Astrocyte (in vitro differentiated cells and primary cell): ENCODE results near the gene ANKRD34A. TPM values are rescaled to one million over a fixed set of nuclear protein-coding genes. Genes with fewer than 3 reads are reported as not detected.

ENCODE experiments used
- DNase-seq: peaks from one replicate; pipeline ENCODE4 v3.0.0-alpha.2; 2010; ENCODE audit warnings: low read depth
- FAIRE-seq: peaks from 2 replicates; lab custom pipeline; 2011; peaks lifted over from hg19 to GRCh38; lab: Jason Lieb, UNC
- H2AFZ ChIP-seq: 2 replicates; pipeline ENCODE4 v1.6.0; 2012; ENCODE audit warnings: low read depth, low read length, inconsistent platforms
- H3K27ac ChIP-seq: 2 replicates; pipeline ENCODE4 v1.5.1; 2011; ENCODE audit warnings: low read depth, low read length, inconsistent platforms
- H3K27me3 ChIP-seq: 2 replicates; pipeline ENCODE4 v1.6.0; 2011; ENCODE audit warnings: low read length, inconsistent platforms; ENCODE audit not compliant: insufficient read depth
- H3K36me3 ChIP-seq: 2 replicates; pipeline ENCODE4 v1.5.1; 2011; ENCODE audit warnings: low read length, inconsistent platforms; ENCODE audit not compliant: insufficient read depth
- H3K4me1 ChIP-seq: 2 replicates; pipeline ENCODE4 v1.5.1; 2011; ENCODE audit warnings: low read length, inconsistent platforms; ENCODE audit not compliant: insufficient read depth
- H3K4me2 ChIP-seq: 2 replicates; pipeline ENCODE4 v1.6.0; 2012; ENCODE audit warnings: low read length, inconsistent platforms
- H3K4me3 ChIP-seq: 2 replicates; pipeline ENCODE4 v1.5.1; 2011; ENCODE audit warnings: low read depth, mild to moderate bottlenecking, low read length, inconsistent platforms; ENCODE audit not compliant: insufficient read depth
- H3K79me2 ChIP-seq: 2 replicates; pipeline ENCODE4 v1.6.0; 2012; ENCODE audit warnings: mild to moderate bottlenecking, low read length, inconsistent platforms; ENCODE audit not compliant: insufficient read depth
- H3K9ac ChIP-seq: 2 replicates; pipeline ENCODE4 v1.6.0; 2012; ENCODE audit warnings: mild to moderate bottlenecking, low read length, inconsistent platforms
- H3K9me3 ChIP-seq: 2 replicates; pipeline ENCODE4 v1.5.1; 2012; ENCODE audit warnings: low read depth, mild to moderate bottlenecking, low read length, inconsistent platforms; ENCODE audit not compliant: insufficient read depth
- H4K20me1 ChIP-seq: 2 replicates; pipeline ENCODE4 v1.6.0; 2012; ENCODE audit warnings: low read length, inconsistent platforms; ENCODE audit not compliant: insufficient read depth
- H3K27ac Mint-ChIP-seq: one replicate; pipeline ENCODE4 v1.8.0; 2021; ENCODE audit warnings: mild to moderate bottlenecking, mixed read lengths; ENCODE audit not compliant: unreplicated experiment
- H3K27me3 Mint-ChIP-seq: one replicate; pipeline ENCODE4 v1.8.0; 2021; ENCODE audit warnings: low read depth, mixed read lengths; ENCODE audit not compliant: unreplicated experiment
- H3K36me3 Mint-ChIP-seq: one replicate; pipeline ENCODE4 v1.8.0; 2021; ENCODE audit warnings: low read depth, mixed read lengths; ENCODE audit not compliant: unreplicated experiment
- H3K4me1 Mint-ChIP-seq: one replicate; pipeline ENCODE4 v1.8.0; 2021; ENCODE audit warnings: low read depth, mixed read lengths; ENCODE audit not compliant: unreplicated experiment
- H3K4me3 Mint-ChIP-seq: one replicate; pipeline ENCODE4 v1.8.0; 2021; ENCODE audit warnings: mild to moderate bottlenecking, moderate library complexity, mixed read lengths; ENCODE audit not compliant: unreplicated experiment
- H3K9me3 Mint-ChIP-seq: one replicate; pipeline ENCODE4 v1.8.0; 2021; ENCODE audit warnings: mild to moderate bottlenecking, mixed read lengths; ENCODE audit not compliant: unreplicated experiment
- CTCF ChIP-seq: IDR thresholded peaks from 2 replicates; pipeline ENCODE4 v1.5.1; 2011; ENCODE audit warnings: low read depth, mild to moderate bottlenecking, inconsistent platforms, low read length, moderate library complexity; ENCODE audit not compliant: insufficient read depth
- EZH2 ChIP-seq: IDR thresholded peaks from 2 replicates; pipeline ENCODE4 v1.6.1; 2012; ENCODE audit warnings: mild to moderate bottlenecking, low read length, inconsistent platforms; ENCODE audit not compliant: insufficient read depth
- total RNA-seq: library from RNA; stranded (reverse); gene quantifications from 2 replicates; pipeline ENCODE4 v1.2.1, GENCODE V29; 2021

The ANKRD34A gene
- total RNA-seq, 1 donor from 2014 or later: 5.8 TPM

GRCh38 chr1:145991735-145992412 is 27.5 kb upstream of the ANKRD34A start:
- peaks cover 8% of the 10 kb centered on the region for H3K4me1 Mint-ChIP-seq
- peak overlapping the region; percentile 100 for H3K4me3 Mint-ChIP-seq

GRCh38 chr1:145990249-145990855 is 26.0 kb upstream of the ANKRD34A start:
- TF ChIP-seq CTCF: no peak
- no peak for TF ChIP-seq EZH2
- peaks cover 26% of the 10 kb centered on the region for H4K20me1 ChIP-seq
- no peaks in the 10 kb centered on the region for H3K27me3 Mint-ChIP-seq
- no peak overlapping the region for H3K27ac ChIP-seq
- DNase-seq (no peak), FAIRE-seq (no peak)
- peaks cover 17% of the 10 kb centered on the region for H3K4me1 Mint-ChIP-seq
- H3K79me2 ChIP-seq: peaks cover 18% of the 10 kb centered on the region
- peak overlapping the region; percentile 100 for H3K4me3 Mint-ChIP-seq
- peaks cover 30% of the 10 kb centered on the region for H3K36me3 Mint-ChIP-seq
- H2AFZ ChIP-seq: no peak overlapping the region
- peaks cover 23% of the 10 kb centered on the region for H3K36me3 ChIP-seq
- no peak overlapping the region for H3K27ac Mint-ChIP-seq
- H3K9me3 ChIP-seq: no peaks in the 10 kb centered on the region
- no peaks in the 10 kb centered on the region for H3K27me3 ChIP-seq
- H3K4me3 ChIP-seq: no peak overlapping the region
- no peak overlapping the region for H3K9ac ChIP-seq
- H3K4me2 ChIP-seq: no peak overlapping the region
- no peaks in the 10 kb centered on the region for H3K9me3 Mint-ChIP-seq
- H3K4me1 ChIP-seq: peaks cover 20% of the 10 kb centered on the region

More at GRCh38 chr1:145991735-145992412, 27.5 kb upstream of the ANKRD34A start:
- DNase-seq: no peak
- H3K4me1 ChIP-seq: peaks cover 15% of the 10 kb centered on the region
- FAIRE-seq: no peak
- peaks cover 27% of the 10 kb centered on the region for H4K20me1 ChIP-seq
- peaks cover 30% of the 10 kb centered on the region for H3K36me3 Mint-ChIP-seq
- H3K4me2 ChIP-seq: no peak overlapping the region
- no peaks in the 10 kb centered on the region for H3K9me3 ChIP-seq
- H3K27ac ChIP-seq: no peak overlapping the region
- TF ChIP-seq EZH2 (no peak), CTCF (no peak)
- H3K4me3 ChIP-seq: no peak overlapping the region
- peaks cover 23% of the 10 kb centered on the region for H3K36me3 ChIP-seq
- no peak overlapping the region for H3K9ac ChIP-seq
- H3K27me3 ChIP-seq: no peaks in the 10 kb centered on the region
- no peaks in the 10 kb centered on the region for H3K9me3 Mint-ChIP-seq
- peak overlapping the region; percentile 48 for H3K27ac Mint-ChIP-seq
- no peaks in the 10 kb centered on the region for H3K27me3 Mint-ChIP-seq
- H2AFZ ChIP-seq: no peak overlapping the region
- peaks cover 28% of the 10 kb centered on the region for H3K79me2 ChIP-seq

- H2AFZ ChIP-seq: no peak overlapping the region
- H3K4me1 ChIP-seq: peaks cover 12% of the 10 kb centered on the region
- Mint-ChIP-seq H3K9me3 (no peaks in the 10 kb centered on the region), H3K4me1 (peaks cover 23% of the 10 kb centered on the region), H3K27ac (no peak overlapping the region), H3K27me3 (no peaks in the 10 kb centered on the region), H3K36me3 (peaks cover 15% of the 10 kb centered on the region), H3K4me3 (no peak overlapping the region)
- no peaks in the 10 kb centered on the region for H3K9me3 ChIP-seq
- H3K79me2 ChIP-seq: peaks cover 3% of the 10 kb centered on the region
- H3K4me3 ChIP-seq: no peak overlapping the region
- H3K36me3 ChIP-seq: peaks cover 11% of the 10 kb centered on the region
- no peak overlapping the region for H3K4me2 ChIP-seq
- peaks cover 11% of the 10 kb centered on the region for H4K20me1 ChIP-seq
- H3K9ac ChIP-seq: no peak overlapping the region
- H3K27me3 ChIP-seq: no peaks in the 10 kb centered on the region
- no peak for TF ChIP-seq EZH2
- TF ChIP-seq CTCF: no peak
- DNase-seq (no peak), FAIRE-seq (no peak)
- H3K27ac ChIP-seq: no peak overlapping the region
These were observed 24.4 kb upstream of the ANKRD34A start for GRCh38 chr1:145988773-145989172.
